ENCODE results near the gene OTUB2. TPM values are rescaled to one million over a fixed set of nuclear protein-coding genes. Genes with fewer than 3 reads are reported as not detected.

Gene OTUB2
- total and polyA plus RNA-seq, 8 donors = 0.45 to 4.1 (median 0.63) TPM; not detected in 2

GRCh38 chr14:93997916-93998870 lies 27.9 kb upstream of the OTUB2 start:
- WGBS, 5 donors = 77 to 81% (median 77%) methylated on average over 16 to 17 of the region's 17 CpGs
- DNase-seq = peak; percentile 24 to 30
- no peak for TF ChIP-seq POLR2A (IDR thresholded peaks at IDR 0.05)
- TF ChIP-seq, protein P1, sequence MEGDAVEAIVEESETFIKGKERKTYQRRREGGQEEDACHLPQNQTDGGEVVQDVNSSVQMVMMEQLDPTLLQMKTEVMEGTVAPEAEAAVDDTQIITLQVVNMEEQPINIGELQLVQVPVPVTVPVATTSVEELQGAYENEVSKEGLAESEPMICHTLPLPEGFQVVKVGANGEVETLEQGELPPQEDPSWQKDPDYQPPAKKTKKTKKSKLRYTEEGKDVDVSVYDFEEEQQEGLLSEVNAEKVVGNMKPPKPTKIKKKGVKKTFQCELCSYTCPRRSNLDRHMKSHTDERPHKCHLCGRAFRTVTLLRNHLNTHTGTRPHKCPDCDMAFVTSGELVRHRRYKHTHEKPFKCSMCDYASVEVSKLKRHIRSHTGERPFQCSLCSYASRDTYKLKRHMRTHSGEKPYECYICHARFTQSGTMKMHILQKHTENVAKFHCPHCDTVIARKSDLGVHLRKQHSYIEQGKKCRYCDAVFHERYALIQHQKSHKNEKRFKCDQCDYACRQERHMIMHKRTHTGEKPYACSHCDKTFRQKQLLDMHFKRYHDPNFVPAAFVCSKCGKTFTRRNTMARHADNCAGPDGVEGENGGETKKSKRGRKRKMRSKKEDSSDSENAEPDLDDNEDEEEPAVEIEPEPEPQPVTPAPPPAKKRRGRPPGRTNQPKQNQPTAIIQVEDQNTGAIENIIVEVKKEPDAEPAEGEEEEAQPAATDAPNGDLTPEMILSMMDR (IDR thresholded peaks at IDR 0.05) = no peak
- no peak for TF ChIP-seq EP300 (IDR thresholded peaks at IDR 0.05)
- no peak for TF ChIP-seq POLR2AphosphoS5 (IDR thresholded peaks at IDR 0.05)
- no peaks in the 10 kb centered on the region for H3K36me3 ChIP-seq
- intact Hi-C loops (cut with DNase I; ENCODE audit: low total_unique reads) = no loop called here
- no peaks in the 10 kb centered on the region for H3K9me3 ChIP-seq
- no peak overlapping the region for H3K4me3 ChIP-seq
- peaks cover 0 to 32% (median 11%) of the 10 kb centered on the region in 4 donors for H3K4me1 ChIP-seq
- H3K27ac ChIP-seq = no peak overlapping the region
- H3K27me3 ChIP-seq = peaks cover 0 to 37% (median 9%) of the 10 kb centered on the region in 3 donors

DNA sequence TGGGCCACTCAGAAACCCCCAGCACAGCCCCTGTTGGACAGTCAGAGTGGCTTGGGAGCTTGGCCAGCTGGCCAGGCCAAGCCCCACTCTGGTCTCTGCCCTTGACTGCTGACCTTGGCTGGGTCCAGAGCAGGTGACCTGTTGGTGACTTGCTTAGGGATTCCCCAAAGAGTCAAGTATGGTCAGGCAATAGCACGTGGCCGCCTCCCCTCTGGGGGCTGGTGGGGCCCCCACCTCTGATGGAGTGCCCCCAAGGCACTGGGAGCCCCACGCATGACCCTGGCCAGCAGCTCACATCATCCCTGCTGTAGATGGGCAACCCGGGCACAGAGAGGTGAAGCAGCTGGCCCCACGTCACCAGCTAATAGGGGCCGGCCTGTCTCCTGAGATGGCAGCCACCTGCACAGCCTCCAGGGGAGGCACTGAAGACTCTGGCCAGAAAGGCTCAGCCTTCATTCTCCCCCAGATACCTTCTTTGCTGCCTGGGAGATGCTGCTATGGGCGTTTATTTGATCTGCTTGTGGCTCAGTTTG lies 27.2 kb upstream of the OTUB2 start:
- 69 to 82% (median 80%) methylated on average over 2 to 7 of the region's 7 CpGs for WGBS, 5 donors
- no peak for DNase-seq
- peaks cover 0 to 32% (median 11%) of the 10 kb centered on the region in 4 donors for H3K4me1 ChIP-seq
- H3K36me3 ChIP-seq = no peaks in the 10 kb centered on the region
- TF ChIP-seq EP300 (IDR thresholded peaks at IDR 0.05) (no peak), POLR2A (IDR thresholded peaks at IDR 0.05) (no peak)
- H3K9me3 ChIP-seq = no peaks in the 10 kb centered on the region
- intact Hi-C loops (cut with DNase I; ENCODE audit: low total_unique reads) = no loop called here
- H3K27ac ChIP-seq = no peak overlapping the region
- peaks cover 0 to 37% (median 9%) of the 10 kb centered on the region in 3 donors for H3K27me3 ChIP-seq
- H3K4me3 ChIP-seq = no peak overlapping the region

DNA sequence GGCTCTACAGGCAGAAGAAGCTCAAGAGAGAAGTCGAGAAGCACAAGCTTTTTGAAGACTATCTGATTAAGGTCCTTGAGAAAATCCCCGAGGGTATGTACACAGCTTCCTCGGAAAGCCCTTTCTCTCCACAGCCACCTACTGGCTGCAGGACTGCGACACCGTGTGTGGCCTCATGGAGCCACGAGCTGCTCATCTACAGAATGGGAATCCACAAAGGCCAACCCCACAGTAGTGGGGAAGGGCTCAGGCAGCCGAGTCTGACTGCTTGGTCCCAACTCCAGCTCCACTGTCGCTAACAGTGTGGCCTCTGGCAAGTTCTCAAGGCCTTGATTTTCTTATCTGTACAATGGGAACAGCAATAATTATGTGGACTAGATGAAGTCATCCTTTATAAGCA lies 26.6 kb upstream of the OTUB2 start:
- H3K27ac ChIP-seq = no peak overlapping the region
- H3K9me3 ChIP-seq = no peaks in the 10 kb centered on the region
- H3K4me3 ChIP-seq = no peak overlapping the region
- no peak for TF ChIP-seq EP300 (IDR thresholded peaks at IDR 0.05)
- TF ChIP-seq, protein P1 (IDR thresholded peaks at IDR 0.05) = no peak
- no peak for TF ChIP-seq POLR2A (IDR thresholded peaks at IDR 0.05)
- no peak for TF ChIP-seq POLR2AphosphoS5 (IDR thresholded peaks at IDR 0.05)
- no peaks in the 10 kb centered on the region for H3K36me3 ChIP-seq
- DNase-seq = no peak
- peaks cover 0 to 37% (median 9%) of the 10 kb centered on the region in 3 donors for H3K27me3 ChIP-seq
- peaks cover 0 to 30% (median 11%) of the 10 kb centered on the region in 4 donors for H3K4me1 ChIP-seq
- intact Hi-C loops (cut with DNase I; ENCODE audit: low total_unique reads) = no loop called here
- WGBS, 5 donors = 54 to 69% (median 65%) methylated on average over 7 to 8 of the region's 8 CpGs

GRCh38 chr14:94000267-94000666 lies 25.9 kb upstream of the OTUB2 start:
- intact Hi-C loops (cut with DNase I; ENCODE audit: low total_unique reads) = loop anchor here (5.0 kb wide), 1 partner anchor 63 kb away; no protein-coding TSS in a partner anchor
- TF ChIP-seq EP300 (IDR thresholded peaks at IDR 0.05) (no peak), POLR2AphosphoS5 (IDR thresholded peaks at IDR 0.05) (no peak), POLR2A (IDR thresholded peaks at IDR 0.05) (no peak)
- TF ChIP-seq, protein P1 (IDR thresholded peaks at IDR 0.05) = no peak
- H3K9me3 ChIP-seq = no peaks in the 10 kb centered on the region
- 82 to 89% (median 85%) methylated on average over 6 of the region's 6 CpGs for WGBS, 5 donors
- H3K27me3 ChIP-seq = peaks cover 0 to 37% (median 9%) of the 10 kb centered on the region in 3 donors
- DNase-seq = no peak
- no peaks in the 10 kb centered on the region for H3K36me3 ChIP-seq
- H3K27ac ChIP-seq = no peak overlapping the region
- H3K4me1 ChIP-seq = peaks cover 0 to 29% (median 11%) of the 10 kb centered on the region in 4 donors
- no peak overlapping the region for H3K4me3 ChIP-seq
